Ectodermal cell (in vitro differentiated cells): ENCODE measurements around the gene NPIPB2. TPM values are rescaled to one million over a fixed set of nuclear protein-coding genes. Genes with fewer than 3 reads are reported as not detected.
A peak's percentile ranks its signal among the peaks of the same experiment; 100 is the strongest.
"Not testable (repeated sequence)": the region's sequence is repeated elsewhere in the genome, so short reads cannot be mapped to it uniquely, and the experiment has no call there.

Source experiments
- H3K27ac ChIP-seq: 2 replicates; pipeline ENCODE4 v1.7.0; 2013; ENCODE audit warnings: mild to moderate bottlenecking, low read depth, low read length; ENCODE audit not compliant: insufficient read depth, poor library complexity, severe bottlenecking
- H3K27me3 ChIP-seq: 2 replicates; pipeline ENCODE4 v1.7.0; 2013; ENCODE audit warnings: mild to moderate bottlenecking, low read length; ENCODE audit not compliant: insufficient read depth, control insufficient read depth, poor library complexity, severe bottlenecking
- H3K36me3 ChIP-seq: one replicate; pipeline ENCODE4 v1.7.0; 2013; ENCODE audit warnings: low read length; ENCODE audit not compliant: control insufficient read depth, insufficient read depth
- H3K4me1 ChIP-seq: one replicate; pipeline ENCODE4 v1.7.0; 2013; ENCODE audit warnings: low read length; ENCODE audit not compliant: control insufficient read depth, insufficient read depth
- H3K4me3 ChIP-seq: 2 replicates; pipeline ENCODE4 v1.7.0; 2013; ENCODE audit warnings: low read depth, low read length, control low read depth; ENCODE audit not compliant: insufficient read depth
- H3K9me3 ChIP-seq: 2 replicates; pipeline ENCODE4 v1.7.0; 2013; ENCODE audit warnings: mild to moderate bottlenecking, low read length, moderate library complexity; ENCODE audit not compliant: control insufficient read depth
- WGBS, 2 experiments: methylation state at CpG; one replicate each; pipeline ENCODE4 v1.1.7; 2013; ENCODE audit warnings: missing lambda C conversion rate in 2 of 2; 5-methylcytosine and 5-hydroxymethylcytosine counted together
- polyA plus RNA-seq, 4 experiments: library from polyadenylated mRNA; stranded (reverse); fragments of 50-300 nt; gene quantifications; one replicate each; pipeline ENCODE4 v1.2.3, GENCODE V29; 2013

Gene NPIPB2
- 5.2 TPM for polyA plus RNA-seq (2013, experiment 1 of 4)
- 6.0 TPM for polyA plus RNA-seq (2013, experiment 2 of 4)
- 4.3 TPM for polyA plus RNA-seq (2013, experiment 3 of 4)
- 2.6 TPM for polyA plus RNA-seq (2013, experiment 4 of 4)

DNA sequence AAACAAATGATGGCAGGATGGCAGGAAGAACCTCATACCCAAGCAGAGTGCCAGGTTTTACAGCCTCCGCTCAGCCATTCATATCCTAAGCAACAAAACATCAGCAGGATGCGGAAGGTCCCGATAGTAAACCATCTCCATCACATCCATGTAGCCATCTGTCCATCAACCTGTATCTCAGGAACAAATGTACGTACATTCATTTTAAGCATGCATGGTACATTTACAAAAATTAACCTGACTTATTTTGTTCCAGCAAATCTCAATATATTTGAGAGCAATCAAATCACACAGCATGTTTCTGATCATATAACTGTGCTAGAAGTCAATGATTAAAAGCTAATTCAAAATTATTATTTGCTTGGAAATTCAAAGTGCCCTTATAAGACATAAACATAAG is at the start of gene NPIPB2:
TSS of gene NPIPB2 (minus strand) at position 101 of the 400 bp plus-strand sequence. CDS start at position 101, 0 bp downstream.
- not testable (repeated sequence) for H3K27ac ChIP-seq, H3K4me3 ChIP-seq, H3K27me3 ChIP-seq, H3K9me3 ChIP-seq, H3K4me1 ChIP-seq, H3K36me3 ChIP-seq
- 98 to 100% methylated on average over 2 to 3 of the region's 4 CpGs for WGBS, 2 experiments

DNA sequence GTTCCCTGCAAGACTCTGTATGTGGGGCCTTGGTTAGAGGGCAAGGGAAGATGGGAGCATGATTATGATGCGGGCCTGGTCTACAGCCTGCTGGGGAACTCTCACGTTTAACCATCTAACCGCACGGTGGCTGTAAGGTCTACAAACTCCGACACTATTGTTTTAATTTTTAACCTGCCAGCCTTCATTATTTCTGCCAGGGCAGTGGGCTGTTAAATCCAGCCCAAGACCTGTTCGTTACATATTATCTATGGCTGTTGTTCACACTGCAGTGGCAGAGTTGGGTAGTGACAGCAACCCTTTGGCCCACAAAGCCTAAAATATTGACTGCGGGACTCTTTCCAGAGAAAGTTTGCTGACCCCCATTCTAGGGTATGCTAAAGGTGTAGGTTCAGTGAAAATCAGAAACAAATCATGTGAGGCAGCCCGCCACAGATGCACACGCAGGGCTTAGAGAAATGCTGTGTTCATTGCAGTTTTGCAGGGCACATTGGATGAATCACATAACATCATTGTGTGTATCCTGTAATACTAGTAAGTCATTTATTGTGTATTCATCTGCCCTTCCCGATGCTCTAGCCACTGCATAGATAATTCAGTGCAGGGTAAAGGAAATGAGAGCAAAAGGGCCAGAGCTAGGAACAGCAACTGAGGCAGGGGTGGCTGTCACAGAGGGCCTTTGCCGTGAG is 49.0 kb upstream of the NPIPB2 start:
- Histone ChIP-seq H3K27me3 (no peaks in the 10 kb centered on the region), H3K27ac (no peak overlapping the region), H3K4me1 (peaks cover 5% of the 10 kb centered on the region), H3K36me3 (no peaks in the 10 kb centered on the region), H3K4me3 (no peak overlapping the region), H3K9me3 (no peaks in the 10 kb centered on the region)
- WGBS, 2 experiments = 93 to 96% methylated on average over 11 of the region's 11 CpGs

DNA sequence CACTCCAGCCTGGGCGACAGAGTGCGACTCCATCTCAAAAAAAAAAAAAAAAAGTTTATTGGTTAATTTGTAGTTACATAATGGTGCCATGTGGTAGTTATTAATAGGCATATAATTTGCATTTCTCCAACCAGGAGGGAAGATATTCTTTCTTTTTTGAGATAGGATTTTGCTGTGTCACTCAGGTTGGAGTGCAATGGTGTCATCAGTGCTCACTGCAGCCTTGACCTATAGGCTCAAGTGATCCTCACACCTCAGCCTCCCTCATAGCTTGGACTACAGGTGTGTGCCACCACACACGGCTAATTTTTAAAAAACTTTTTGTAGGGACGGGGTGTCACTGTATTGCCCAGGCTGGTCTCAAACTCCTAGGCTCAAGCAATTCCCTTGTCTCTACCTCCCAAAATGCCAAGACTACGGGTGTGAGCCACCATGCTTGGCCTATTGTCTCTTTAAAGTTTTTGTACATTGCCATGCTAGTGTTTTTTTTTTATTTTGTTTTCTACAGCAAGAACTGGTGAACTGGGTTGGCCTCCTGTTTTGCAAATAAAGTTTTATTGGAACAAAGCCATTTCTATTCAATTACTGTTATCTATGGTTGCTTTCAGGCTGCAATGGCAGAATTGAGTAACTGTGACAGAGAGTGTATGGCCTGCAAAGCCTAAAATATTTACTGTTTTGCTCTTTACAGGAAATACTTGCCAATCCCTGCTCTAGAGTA is 46.6 kb upstream of the NPIPB2 start:
- H3K36me3 ChIP-seq = no peaks in the 10 kb centered on the region
- WGBS, 2 experiments = 67 to 79% methylated on average over 4 to 5 of the region's 5 CpGs
- H3K27me3 ChIP-seq = no peaks in the 10 kb centered on the region
- no peak overlapping the region for H3K4me3 ChIP-seq
- peaks cover 4% of the 10 kb centered on the region for H3K4me1 ChIP-seq
- no peak overlapping the region for H3K27ac ChIP-seq
- H3K9me3 ChIP-seq = no peaks in the 10 kb centered on the region

DNA sequence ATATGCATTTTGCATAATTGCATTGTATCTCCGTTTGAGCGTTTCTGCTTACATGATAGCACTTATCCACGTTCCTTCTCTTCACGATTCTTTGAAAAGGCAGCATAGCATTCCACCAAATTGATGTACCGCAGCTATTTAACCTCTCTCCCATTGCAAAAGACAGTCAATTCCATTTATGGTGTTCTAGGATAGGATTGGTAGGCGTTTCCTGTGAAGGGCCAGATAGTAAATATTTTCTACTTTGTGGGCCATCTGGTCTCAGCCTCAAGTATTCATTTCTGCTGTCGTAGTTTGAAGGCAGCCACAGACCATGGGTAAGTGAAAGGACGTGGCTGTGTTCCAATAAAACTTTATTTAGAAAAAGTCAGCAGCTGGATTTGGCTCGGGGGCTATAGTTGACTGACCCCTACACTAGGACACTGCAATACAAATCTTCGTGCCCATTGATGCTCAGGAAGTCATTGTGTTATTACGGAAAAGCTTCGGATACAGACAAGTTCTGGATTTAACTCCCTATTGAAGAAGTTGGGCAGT is 44.7 kb upstream of the NPIPB2 start:
- Histone ChIP-seq H3K4me1 (no peaks in the 10 kb centered on the region), H3K36me3 (no peaks in the 10 kb centered on the region), H3K27me3 (no peaks in the 10 kb centered on the region), H3K27ac (no peak overlapping the region), H3K4me3 (no peak overlapping the region), H3K9me3 (no peaks in the 10 kb centered on the region)
- WGBS, 2 experiments = 93 to 95% methylated on average over 12 of the region's 12 CpGs

DNA sequence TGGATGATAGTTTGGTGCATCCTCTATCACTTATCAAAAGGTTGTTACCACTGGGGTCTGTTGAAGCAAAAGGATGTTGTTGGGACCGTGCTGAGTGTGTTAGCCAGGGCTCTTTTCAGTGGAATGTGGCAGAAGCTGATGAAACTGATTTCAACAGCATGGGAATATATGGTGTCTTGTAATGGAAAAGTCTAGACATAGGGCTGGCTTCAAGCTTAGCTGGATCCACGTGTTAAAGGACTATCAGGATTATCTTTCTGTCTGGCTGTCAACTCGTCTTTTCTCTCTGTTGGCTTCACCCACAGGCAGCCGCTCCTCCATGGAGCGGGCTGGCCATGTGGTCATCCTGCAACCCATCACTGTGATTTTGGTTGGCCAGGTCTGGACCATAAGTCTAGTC is 43.4 kb upstream of the NPIPB2 start:
- Histone ChIP-seq H3K9me3 (no peaks in the 10 kb centered on the region), H3K27me3 (no peaks in the 10 kb centered on the region), H3K4me1 (no peaks in the 10 kb centered on the region), H3K36me3 (no peaks in the 10 kb centered on the region), H3K4me3 (no peak overlapping the region), H3K27ac (no peak overlapping the region)
- WGBS, 2 experiments = 67 to 74% methylated on average over 5 of the region's 5 CpGs

DNA sequence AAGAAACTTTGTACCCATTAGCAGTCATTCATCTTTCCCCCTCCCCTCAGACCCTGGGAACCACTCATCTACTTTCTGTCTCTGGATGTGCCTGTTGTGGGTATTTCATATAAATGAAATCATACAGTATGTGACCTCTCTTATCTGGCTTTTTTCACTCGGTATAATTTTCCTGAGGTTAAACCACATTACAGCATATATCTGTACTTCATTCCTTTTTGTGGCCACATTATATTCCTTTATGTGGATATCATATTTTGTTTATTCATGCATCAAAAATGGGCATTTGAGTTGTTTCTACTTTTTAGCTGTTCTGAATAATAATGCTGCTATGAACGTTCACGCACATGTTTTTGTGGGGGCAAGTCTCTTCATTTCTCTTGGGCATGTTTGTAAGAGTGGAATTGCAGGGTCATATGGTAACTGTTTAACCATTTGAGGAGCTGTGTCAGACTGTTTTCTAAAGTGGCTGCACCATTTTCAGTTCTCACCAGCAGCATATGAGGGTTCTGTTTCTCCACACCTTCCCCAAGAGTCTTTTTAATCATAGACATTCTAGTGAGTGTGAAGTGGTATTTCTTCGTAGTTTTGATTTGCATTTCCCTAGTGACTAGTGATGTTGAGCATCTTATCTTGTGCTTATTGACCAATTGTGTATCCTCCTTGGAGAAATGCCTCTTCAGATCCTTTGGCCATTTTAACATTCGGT is 38.4 kb upstream of the NPIPB2 start:
- 93 to 99% methylated on average over 4 to 5 of the region's 5 CpGs for WGBS, 2 experiments
- no peaks in the 10 kb centered on the region for H3K27me3 ChIP-seq
- H3K27ac ChIP-seq = no peak overlapping the region
- peaks cover 5% of the 10 kb centered on the region for H3K4me1 ChIP-seq
- no peaks in the 10 kb centered on the region for H3K9me3 ChIP-seq
- H3K36me3 ChIP-seq = no peaks in the 10 kb centered on the region
- H3K4me3 ChIP-seq = no peak overlapping the region

DNA sequence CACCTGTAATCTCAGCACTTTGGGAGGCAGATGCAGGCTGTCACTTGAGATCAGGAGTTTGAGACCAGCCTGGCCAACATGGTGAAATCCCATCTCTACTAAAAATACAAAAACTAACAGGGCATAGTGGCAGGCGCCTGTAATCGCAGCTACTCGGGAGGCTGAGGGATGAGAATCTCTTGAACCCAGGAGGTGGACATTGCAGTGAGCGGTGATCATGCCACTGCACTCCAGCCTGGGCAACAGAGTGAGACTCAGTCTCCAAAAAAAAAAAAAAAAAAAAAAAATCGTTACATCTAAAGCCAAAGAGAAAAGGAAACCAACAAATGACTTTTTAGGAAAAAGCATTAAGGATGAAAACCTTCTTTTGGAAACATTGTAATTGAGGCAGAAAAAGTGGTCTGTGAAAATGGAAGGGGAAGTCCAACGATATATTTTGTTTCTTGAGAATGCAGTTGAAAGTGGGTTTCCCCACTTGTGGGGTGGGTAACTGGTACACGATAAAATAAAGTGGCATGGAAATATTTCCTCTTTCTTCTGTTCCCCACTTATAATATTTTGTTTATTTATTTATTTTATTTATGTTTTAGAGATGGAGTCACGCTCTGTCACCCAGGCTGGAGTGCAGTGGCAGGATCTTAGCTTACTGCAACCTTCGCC is 37.3 kb upstream of the NPIPB2 start:
- H3K9me3 ChIP-seq = no peaks in the 10 kb centered on the region
- WGBS, 2 experiments = 91% methylated on average over 7 to 8 of the region's 9 CpGs
- peaks cover 5% of the 10 kb centered on the region for H3K4me1 ChIP-seq

DNA sequence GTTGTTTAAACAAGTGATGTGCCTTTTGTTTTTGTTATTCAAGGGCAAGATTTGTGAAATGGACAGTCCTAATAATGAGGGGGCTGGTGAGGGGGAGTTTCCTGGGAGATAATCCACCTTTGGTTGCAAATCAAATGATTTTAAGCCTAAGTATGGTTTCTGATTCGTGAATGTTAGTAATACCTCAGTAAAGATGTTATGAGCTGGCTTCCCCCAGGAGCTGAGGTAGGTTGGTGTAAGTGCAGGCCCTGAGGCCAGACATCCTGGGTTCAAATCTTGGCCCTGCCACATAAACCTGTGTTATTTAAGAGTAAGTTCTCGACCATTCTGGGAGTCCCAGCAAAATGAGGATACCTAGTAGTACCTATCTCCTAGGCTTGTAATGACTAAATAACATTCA is 36.2 kb upstream of the NPIPB2 start:
- WGBS, 2 experiments = 93 to 98% methylated on average over 2 of the region's 2 CpGs
- no peaks in the 10 kb centered on the region for H3K27me3 ChIP-seq
- no peak overlapping the region for H3K27ac ChIP-seq
- H3K4me3 ChIP-seq = no peak overlapping the region
- peaks cover 5% of the 10 kb centered on the region for H3K4me1 ChIP-seq
- H3K36me3 ChIP-seq = no peaks in the 10 kb centered on the region
- H3K9me3 ChIP-seq = no peaks in the 10 kb centered on the region

More for the DNA sequence above, 37.3 kb upstream of the NPIPB2 start:
- Histone ChIP-seq H3K36me3 (no peaks in the 10 kb centered on the region), H3K27ac (no peak overlapping the region), H3K27me3 (no peaks in the 10 kb centered on the region), H3K4me3 (no peak overlapping the region)

DNA sequence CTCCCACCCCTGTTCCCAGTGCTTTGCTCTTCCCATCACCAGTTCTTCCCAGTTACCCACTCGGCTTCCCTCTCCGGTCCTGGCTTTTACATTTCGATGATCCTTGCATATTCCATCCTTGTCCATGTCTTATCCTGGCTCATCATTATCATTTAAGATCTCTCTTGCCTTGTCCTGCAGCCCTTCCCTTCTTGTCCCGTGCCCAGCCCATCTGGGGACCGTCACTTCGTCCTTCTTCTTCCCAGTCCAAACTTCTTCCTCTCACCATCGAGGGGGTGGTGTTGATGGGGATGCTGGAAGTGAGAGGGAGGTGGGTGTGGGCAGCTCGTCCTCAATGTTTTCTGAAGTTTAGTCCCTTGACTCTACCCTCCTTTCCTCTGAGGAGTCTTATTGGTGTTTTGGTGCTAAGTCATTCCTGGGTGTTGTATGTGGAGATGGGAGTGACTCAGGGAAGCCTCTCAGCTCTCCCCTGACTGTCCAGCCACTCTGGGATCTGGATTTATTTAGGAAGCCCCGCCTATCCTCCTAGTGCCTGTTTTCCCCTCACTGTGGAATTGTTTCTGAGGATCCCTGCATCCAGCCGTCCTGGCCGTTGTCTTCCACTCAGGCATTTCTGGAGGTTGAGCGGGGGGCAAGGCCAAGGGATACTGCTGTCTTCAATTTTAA is 35.7 kb upstream of the NPIPB2 start:
- Histone ChIP-seq H3K4me3 (peak overlapping the region; percentile 94), H3K36me3 (no peaks in the 10 kb centered on the region), H3K9me3 (no peaks in the 10 kb centered on the region), H3K27ac (no peak overlapping the region), H3K4me1 (peaks cover 5% of the 10 kb centered on the region), H3K27me3 (no peaks in the 10 kb centered on the region)
- 50 to 62% methylated on average over 10 to 12 of the region's 12 CpGs for WGBS, 2 experiments
